Ureter (tissue), 1 donor: ENCODE measurements around the gene ELL. TPM values are rescaled to one million over a fixed set of nuclear protein-coding genes. Genes with fewer than 3 reads are reported as not detected.
A peak's percentile ranks its signal among the peaks of the same experiment; 100 is the strongest.

Source experiments
- DNase-seq: peaks from one replicate; pipeline ENCODE4 v3.0.0-alpha.2; 2020; ENCODE audit warnings: low spot score
- total RNA-seq: library from RNA; stranded (reverse); gene quantifications from one replicate; pipeline ENCODE4 v1.2.4, GENCODE V29; 2023
- donor health status: DM: yes; HTN: yes; CAD: no.

Gene ELL
- total RNA-seq, 1 donor from 2014 or later, result 29.2 TPM

DNA sequence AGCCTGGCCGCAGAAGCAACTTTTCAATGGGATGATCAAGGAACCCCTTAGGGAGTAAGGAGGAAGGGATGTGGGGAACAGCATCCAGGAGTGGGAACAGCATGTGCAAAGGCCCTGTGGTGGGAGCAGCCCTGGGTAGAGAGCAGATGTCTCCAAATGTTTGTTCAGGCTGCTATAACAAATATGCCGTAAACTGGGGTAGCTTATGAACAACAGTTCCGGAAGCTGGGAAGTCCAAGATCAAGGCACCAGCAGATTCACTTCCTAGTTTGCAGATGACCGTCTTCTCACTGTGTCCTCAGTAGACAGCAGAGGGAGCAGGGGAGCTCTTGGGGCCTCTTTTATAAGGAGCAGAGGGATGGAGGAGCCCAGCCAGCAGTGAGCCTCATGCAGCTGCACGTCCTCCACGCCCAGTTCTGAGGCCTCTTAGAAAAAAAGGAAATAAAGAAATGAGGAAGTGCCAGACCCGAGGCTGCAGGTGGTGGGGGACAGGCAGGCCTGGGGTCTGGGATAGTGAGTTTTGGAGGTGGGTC, 120.2 kb downstream of the ELL start:
- DNase-seq, result peak; percentile 73

DNA sequence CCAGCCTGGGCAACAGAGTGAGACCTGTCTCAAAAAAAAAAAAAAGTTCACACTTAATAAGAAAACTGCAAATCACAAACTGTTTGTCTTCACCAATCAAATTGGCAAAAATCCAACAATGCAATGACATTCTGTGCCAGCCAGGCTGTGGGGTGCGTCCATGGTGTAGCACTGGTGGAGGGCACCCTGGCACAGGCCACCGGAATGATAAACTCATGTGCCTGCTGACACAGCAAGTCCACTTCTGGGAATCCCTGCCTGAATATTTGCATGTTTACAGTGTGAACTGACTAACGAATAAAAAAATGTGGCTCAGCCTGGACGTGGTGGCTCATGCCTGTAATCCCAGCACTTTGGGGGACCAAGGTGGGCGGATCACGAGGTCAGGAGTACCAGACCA, 122.9 kb downstream of the ELL start:
- DNase-seq, result peak; percentile 69

DNA sequence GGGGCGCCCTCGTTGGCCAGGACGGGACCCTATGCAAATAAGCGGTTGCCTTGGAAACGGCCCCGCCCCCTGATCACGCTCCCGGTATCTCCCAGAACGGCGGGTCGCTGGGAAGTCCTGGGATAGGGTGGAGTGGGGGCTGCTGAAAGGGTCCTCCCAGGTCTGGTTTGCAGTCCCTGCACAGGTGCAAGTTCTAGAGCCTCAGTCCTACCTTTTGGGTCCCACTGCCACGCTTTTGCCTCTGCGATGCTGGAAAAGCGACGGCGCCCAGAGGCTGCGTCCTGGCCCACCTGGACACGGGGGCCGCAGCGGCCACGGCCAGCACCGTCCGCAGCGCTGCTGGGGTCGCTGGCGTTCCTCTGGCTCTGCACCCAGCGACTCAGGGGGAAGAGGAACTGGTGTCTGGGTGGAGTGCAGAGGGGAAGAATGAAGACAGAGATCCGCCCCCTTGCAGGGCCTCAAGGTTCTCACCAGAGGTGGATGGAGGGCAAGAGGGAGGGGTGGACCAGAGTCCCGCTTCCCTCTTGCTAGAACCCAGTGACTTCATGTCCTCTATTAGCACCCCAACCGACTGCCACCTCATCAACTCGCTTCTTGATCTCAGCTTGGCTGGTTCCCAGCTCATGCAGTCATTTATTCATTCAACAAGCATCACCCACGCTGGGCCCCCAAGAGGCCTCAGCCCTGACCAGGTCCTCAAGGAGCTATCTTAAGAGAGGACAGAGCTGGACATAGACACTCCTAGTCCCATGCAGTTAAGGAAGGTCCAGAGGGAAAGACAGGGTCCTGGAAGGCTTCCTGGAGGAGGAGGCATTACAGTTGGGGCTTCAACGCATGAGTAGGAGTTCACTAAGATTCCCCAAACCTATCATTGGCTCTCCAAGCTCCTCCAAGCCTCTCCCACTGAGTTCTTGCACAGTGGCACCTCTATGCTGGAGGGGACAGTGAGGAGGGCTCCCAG, 124.3 kb downstream of the ELL start, which contains the start of gene LRRC25:
Gene LRRC25 (minus strand): TSS at position 381 of the 961 bp plus-strand sequence. CDS start 659 bp downstream, outside the sequence.
- no peak for DNase-seq

GRCh38 chr19:18396471-18397241, 125.2 kb downstream of the ELL start:
- no peak for DNase-seq

DNA sequence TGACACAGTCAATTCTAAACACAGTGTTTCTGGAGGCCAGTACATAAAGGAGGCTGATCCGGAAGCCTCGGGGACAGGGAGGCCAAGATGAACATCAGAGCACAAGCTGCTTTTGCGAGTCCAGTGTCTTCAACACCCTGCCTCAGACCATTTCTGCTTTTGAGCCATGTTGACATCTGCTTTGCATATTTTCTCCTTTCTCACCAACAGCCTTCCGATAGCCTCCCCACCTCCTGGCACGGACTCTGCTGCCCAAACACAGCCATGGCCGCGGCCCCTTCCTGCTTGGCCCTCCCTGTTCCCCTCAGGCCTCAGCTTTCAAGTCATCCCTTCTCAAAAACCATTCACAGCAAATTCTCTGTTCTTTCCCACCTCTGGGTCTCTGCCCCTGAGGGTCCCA, 128.0 kb downstream of the ELL start:
- no peak for DNase-seq

DNA sequence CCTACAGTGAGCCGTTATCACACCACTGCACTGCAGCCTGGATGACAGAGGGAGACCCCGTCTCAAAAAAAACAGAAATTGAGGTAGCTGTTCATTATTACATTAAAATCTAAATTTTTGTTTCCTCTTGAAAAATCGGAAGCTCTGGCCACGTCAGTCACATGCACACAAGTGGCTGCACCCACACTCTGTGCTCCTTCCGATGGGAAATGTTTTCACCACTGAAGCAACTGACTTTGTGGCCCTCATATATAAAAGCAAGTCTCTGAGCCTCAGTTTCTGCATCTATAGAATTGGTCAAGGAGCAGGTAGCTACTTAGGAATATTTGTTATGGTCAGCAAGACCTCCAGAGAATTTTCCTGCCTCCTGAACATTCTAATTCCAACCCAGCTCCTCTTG, 128.9 kb downstream of the ELL start:
- no peak for DNase-seq

Other genes starting within 250 kb of the ELL start
- gene IQCN, start 247.6 kb downstream of the ELL start, total RNA-seq, result 5.9 TPM
- 94.9 TPM for gene JUND, start 240.4 kb downstream of the ELL start, total RNA-seq
- 99.8 TPM for gene LSM4, start 199.0 kb downstream of the ELL start, total RNA-seq
- gene PGPEP1, start 181.5 kb downstream of the ELL start, total RNA-seq, result 48.5 TPM
- gene GDF15, start 135.9 kb downstream of the ELL start, total RNA-seq, result 84.1 TPM
- gene LRRC25, start 124.4 kb downstream of the ELL start, total RNA-seq, result 3.6 TPM
- gene SSBP4, start 102.7 kb downstream of the ELL start, total RNA-seq, result 74.7 TPM
- gene ISYNA1, start 83.9 kb downstream of the ELL start, total RNA-seq, result 116 TPM
- gene FKBP8, start 21.5 kb upstream of the ELL start, total RNA-seq, result 162 TPM
- gene KXD1, start 35.8 kb upstream of the ELL start, total RNA-seq, result 79.5 TPM
- gene UBA52, start 49.8 kb upstream of the ELL start, total RNA-seq, result 1,235 TPM
- gene REX1BD, start 66.7 kb upstream of the ELL start, total RNA-seq, result 62.1 TPM
- 7.8 TPM for gene CRLF1, start 84.7 kb upstream of the ELL start, total RNA-seq
- 1.3 TPM for gene TMEM59L, start 90.8 kb upstream of the ELL start, total RNA-seq
- 14.9 TPM for gene KLHL26, start 115.0 kb upstream of the ELL start, total RNA-seq
- 19.7 TPM for gene CRTC1, start 161.6 kb upstream of the ELL start, total RNA-seq